ENCODE results near the gene FRG1.
"Not testable (repeated sequence)": the region's sequence is repeated elsewhere in the genome, so short reads cannot be mapped to it uniquely, and the experiment has no call there.

Gene FRG1

GRCh38 chr4:189984661-189985060 is 44.0 kb downstream of the FRG1 start:
- not testable (repeated sequence) for DNase-seq (ENCODE audit: low read depth, low spot score)

- DNase-seq (ENCODE audit: low read depth, low spot score): not testable (repeated sequence)
Measured at GRCh38 chr4:189985651-189986243, 45.1 kb downstream of the FRG1 start.

- DNase-seq (ENCODE audit: low read depth, low spot score): no peak
Measured at GRCh38 chr4:189988877-189989431, 48.3 kb downstream of the FRG1 start.

GRCh38 chr4:189989941-189990340 is 49.3 kb downstream of the FRG1 start:
- not testable (repeated sequence) for DNase-seq (ENCODE audit: low read depth, low spot score)
